Esophagus mucosa (tissue), 1 donor: ENCODE results near the gene INSM1. TPM values are rescaled to one million over a fixed set of nuclear protein-coding genes. Genes with fewer than 3 reads are reported as not detected.
"Not testable (repeated sequence)": the region's sequence is repeated elsewhere in the genome, so short reads cannot be mapped to it uniquely, and the experiment has no call there.

ENCODE experiments used
- ATAC-seq: fragments of 200-7000 bp; cut with Tn5 transposase; one replicate; pipeline ENCODE4 v1.9.1; 2020
- total RNA-seq: library from RNA; stranded (reverse); gene quantifications from one replicate; pipeline ENCODE4 v1.2.4, GENCODE V29; 2023
- donor health status: DM: yes; HTN: yes; CAD: no.

The INSM1 gene, protein sequence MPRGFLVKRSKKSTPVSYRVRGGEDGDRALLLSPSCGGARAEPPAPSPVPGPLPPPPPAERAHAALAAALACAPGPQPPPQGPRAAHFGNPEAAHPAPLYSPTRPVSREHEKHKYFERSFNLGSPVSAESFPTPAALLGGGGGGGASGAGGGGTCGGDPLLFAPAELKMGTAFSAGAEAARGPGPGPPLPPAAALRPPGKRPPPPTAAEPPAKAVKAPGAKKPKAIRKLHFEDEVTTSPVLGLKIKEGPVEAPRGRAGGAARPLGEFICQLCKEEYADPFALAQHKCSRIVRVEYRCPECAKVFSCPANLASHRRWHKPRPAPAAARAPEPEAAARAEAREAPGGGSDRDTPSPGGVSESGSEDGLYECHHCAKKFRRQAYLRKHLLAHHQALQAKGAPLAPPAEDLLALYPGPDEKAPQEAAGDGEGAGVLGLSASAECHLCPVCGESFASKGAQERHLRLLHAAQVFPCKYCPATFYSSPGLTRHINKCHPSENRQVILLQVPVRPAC
- not detected for total RNA-seq

DNA sequence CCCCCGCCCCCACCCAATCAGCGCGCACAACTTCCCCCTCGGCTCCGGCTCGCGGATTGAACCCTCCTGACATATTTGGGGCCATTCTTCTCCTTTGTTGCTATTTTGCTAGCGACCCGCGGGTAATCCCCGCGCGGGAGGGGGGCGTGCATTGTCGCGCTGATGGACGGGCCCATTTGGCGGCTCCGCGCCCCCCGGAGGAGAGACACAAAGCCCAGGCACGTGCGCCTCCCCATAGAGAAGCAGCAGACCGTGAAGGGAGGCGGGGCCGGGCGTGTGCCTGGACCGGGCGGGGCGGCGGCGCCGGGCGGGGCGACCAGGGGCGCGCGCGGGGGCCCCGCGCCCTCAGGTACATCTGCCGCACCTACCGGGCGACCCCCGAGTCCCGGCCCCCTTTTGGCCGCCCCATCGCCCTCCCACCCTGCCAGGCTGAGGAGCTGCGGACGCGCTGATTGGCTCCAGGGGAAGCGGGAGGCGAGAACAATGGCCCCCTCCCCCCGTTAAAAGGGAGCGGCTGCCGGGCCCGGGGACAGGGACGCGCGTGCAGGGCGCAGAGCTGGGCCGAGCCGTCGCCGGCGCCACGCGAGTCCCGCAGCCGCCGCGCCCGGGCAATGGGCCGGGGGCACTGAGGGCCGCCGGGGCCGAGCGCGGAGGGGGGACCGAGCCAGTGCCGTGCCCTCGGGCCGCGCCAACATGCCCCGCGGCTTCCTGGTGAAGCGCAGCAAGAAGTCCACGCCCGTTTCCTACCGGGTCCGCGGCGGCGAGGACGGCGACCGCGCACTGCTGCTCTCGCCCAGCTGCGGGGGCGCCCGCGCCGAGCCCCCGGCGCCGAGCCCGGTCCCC lies at the start of gene INSM1:
INSM1 (plus strand) TSS at position 530 of the 843 bp plus-strand sequence; CDS start at position 694, 164 bp downstream.
- no peak for ATAC-seq

- no peak for ATAC-seq
Measured at GRCh38 chr20:20318365-20319161, 49.3 kb upstream of the INSM1 start.

DNA sequence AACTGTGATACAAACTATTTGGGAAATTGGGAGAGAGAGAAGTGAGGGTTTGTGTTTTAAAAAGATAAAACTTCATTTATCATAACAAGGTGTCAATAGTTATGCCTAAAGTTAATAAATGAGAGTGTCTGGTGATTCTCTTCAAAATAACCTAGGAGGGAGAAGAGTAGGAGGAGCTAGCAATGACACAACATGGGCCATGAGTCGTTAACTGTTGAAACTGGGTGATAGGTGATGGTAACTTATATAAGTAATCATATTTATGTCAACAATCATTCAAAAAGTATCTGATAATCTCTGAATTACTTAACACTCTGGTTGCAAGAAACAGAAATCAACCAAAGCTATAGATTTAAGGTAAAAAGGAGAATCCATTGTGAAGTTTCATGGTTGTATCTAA lies 46.8 kb upstream of the INSM1 start:
- no peak for ATAC-seq

GRCh38 chr20:20321917-20322316 lies 46.0 kb upstream of the INSM1 start:
- no peak for ATAC-seq

DNA sequence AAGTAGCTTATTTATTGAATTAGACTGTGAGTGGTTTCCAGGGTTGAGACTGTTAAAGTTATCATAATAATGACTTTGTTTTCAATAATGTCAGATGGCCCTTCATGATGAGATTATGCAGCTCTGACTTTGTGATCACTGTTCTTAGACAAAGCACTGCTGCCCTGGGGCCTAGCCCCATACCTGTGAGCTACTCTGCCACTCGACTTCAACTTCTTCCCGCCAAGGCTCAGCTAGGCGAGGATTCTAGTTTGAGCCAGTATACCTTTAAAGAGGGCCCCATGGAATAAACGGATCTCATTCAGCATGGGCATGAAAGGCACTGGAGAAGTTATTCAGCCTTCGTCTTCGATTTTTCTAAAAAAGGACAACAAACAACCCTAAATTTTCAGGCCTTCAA lies 45.0 kb upstream of the INSM1 start:
- ATAC-seq = no peak

- peak; percentile 38 for ATAC-seq
Measured at GRCh38 chr20:20327746-20328145, 40.2 kb upstream of the INSM1 start.

- ATAC-seq = no peak
Measured at GRCh38 chr20:20329564-20329963, 38.3 kb upstream of the INSM1 start.

DNA sequence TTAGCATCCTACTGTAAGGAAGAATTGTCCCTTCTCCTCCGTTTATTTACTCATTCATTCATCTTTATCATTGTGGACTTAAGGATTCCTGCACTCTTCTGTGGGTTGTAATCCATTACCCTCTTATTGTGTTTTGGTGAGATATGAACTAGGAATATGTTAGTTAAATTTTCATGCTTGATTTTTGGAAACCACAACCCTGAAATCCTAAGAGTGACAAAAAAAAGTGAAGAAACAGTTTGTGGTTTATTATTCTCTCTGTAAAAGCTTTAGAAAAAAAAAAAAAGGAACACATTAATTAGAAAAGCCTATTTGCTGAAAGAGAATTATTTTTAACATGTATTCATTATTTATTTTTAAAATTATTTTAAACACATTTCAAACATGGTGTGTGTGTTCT lies 36.7 kb upstream of the INSM1 start:
- ATAC-seq = no peak

DNA sequence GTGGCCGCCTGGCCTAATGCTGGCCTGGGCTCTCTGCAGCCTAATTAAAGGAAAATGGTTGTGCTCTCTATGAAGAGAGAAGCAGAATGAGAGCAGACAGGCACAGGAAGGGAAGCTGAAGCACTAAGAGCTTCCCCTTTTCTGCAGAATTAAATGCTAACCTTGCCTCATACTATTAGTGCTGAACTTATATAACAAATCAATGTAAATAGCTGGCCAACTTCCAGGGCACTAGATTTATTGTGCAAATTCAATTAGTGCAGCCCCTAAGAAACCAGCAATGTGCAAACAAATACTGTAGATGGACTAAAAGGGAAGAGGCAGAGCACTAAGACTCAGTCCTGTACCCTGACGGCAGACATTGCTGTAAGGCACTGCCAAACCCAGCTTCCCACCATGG lies 36.1 kb upstream of the INSM1 start:
- no peak for ATAC-seq

- ATAC-seq = no peak
Measured at GRCh38 chr20:20333866-20334265, 34.0 kb upstream of the INSM1 start.

GRCh38 chr20:20334489-20334888 lies 33.4 kb upstream of the INSM1 start:
- ATAC-seq = no peak

GRCh38 chr20:20338133-20338730 lies 29.7 kb upstream of the INSM1 start:
- ATAC-seq = no peak

DNA sequence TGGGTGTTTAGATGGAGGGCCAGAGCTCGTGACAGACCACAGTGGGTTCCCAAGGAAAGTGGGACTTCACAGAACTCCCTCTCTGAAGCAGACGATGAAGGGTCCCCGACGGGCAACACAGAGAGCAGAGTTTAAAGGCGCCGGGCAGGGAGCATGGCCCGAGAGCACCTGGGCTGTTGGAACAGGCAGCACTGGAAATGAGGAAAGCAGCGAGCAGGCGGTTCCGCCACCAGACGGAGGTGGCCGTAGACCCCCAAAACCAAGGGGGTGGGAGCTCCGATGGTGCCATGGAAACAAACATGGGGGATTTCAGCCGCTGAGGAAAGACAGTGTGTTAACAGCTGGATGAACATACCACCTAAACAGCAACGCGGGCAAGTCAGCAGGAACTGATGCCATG lies 27.5 kb upstream of the INSM1 start:
- no peak for ATAC-seq

DNA sequence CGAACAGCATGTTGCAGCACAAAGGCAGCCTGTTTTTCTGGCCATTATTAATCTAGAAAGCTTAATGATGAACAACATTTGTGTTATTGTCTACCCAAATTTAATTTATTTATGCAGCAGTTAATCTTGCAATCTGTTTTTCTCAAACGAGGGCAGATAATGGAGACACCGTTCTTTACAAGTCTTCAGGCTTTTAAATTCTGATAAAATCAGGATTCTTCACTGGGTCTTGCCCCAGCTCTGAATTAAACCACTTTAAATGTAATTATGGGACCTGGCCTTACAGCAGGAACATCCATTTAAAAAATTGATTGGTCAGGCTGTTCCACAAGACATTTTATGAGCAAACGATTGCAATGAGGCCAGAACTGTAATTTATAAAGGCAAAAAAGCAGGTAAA lies 26.5 kb upstream of the INSM1 start:
- no peak for ATAC-seq

GRCh38 chr20:20342066-20342465 lies 25.8 kb upstream of the INSM1 start:
- no peak for ATAC-seq

DNA sequence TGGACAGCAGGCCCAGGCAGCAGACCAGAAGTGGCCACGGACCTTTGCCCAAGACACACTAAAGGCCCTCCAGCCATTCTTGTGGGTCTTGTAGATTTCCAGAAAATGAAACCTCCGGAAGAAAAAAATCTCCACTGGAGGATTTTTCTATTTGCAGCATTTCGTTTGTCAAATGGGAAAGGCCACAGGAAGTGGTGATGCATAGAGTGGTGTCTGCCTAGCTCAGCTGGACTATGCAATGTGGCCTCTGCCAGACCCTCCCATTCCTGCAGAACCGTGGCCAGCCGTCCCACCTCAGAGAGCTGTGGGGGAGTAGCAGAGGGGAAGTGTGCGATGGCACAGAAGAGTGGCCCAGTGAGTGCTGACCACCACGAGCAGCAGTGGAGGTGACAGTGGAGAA lies 24.0 kb upstream of the INSM1 start:
- no peak for ATAC-seq

DNA sequence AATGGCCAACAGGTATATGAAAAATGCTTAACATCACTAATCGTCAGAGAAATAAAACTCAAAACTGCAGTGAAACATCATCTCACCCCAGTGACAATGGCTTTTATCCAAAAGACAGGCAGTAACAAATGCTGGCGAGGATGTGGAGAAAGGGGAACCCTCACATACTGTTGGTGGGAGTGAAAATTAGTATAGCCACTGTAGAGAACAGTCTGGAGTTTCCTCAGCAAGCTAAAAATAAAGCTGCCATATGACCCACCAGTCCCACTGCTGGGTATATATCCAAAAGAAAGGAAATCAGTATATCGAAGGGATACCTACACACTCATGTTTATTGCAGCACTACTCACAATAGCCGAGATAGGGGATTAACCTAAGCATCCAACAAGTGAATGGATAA lies 23.4 kb upstream of the INSM1 start:
- ATAC-seq = no peak

- ATAC-seq = no peak
Measured at GRCh38 chr20:20353576-20353975, 14.3 kb upstream of the INSM1 start.

- ATAC-seq = not testable (repeated sequence)
Measured at GRCh38 chr20:20355503-20355902, 12.4 kb upstream of the INSM1 start.

DNA sequence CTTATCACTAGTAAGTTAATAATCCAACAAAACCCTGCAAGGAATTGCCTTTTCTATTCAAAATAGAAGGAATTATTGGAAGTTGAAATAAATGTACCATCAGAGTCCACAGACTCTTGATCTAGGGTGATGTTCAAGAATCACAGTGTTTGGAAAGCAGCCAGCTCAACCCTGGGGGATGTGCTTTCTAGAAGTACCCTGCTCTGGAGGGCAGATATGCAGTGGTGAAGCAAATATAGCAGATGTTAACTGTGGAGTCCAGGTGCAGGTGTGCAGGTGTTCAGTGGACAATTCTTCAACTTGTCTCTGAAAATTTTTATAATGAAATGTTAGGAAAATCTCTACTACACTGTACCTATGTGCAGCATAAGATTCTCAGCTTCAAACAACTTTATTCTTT lies 9.1 kb upstream of the INSM1 start:
- ATAC-seq = no peak

GRCh38 chr20:20359628-20360027 lies 8.3 kb upstream of the INSM1 start:
- no peak for ATAC-seq

- ATAC-seq = peak; percentile 83
Measured at GRCh38 chr20:20360464-20360863, 7.4 kb upstream of the INSM1 start.
